Hindlimb muscle (tissue), 1 donor: ENCODE data around the gene NAALADL2. TPM values are rescaled to one million over a fixed set of nuclear protein-coding genes. Genes with fewer than 3 reads are reported as not detected.
A peak's percentile ranks its signal among the peaks of the same experiment; 100 is the strongest.

Experiments
- DNase-seq: peaks from one replicate; pipeline ENCODE4 v3.0.0-alpha.2; 2013
- polyA plus RNA-seq: library from polyadenylated mRNA; unstranded; fragments of 120-200 nt; gene quantifications from one replicate; pipeline ENCODE4 v1.2.1, GENCODE V29; 2013; ENCODE audit not compliant: insufficient read length

Gene NAALADL2
- polyA plus RNA-seq = 5.5 TPM

DNA sequence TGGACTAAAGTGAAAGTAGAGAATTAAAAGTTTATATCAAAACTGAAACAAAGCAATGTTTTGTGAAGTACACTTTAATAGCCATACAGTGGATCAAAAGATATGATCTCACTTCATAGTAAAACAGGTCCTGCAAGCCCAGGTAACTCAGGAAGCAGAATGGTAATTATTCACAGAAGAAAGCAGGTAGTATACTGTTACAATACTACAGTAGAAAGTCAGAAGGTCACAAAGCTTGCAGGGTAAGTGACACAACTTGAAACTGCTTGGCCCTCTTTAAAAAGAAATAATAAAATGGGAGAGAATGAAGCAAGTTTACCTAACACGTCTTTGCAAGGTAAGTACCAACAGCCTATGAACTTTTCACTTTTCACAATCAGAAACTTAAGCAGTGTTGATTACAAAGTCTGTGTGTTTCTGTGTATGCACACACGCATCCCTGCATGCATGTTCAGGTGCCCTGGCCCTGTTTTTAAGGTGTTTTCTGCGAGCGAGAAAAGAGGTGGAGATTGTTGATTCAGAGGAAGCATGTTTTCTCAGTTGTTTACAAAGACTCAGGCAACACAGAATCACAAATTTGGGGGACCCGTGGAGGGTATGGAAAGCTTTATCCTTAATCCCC lies at the start of gene NAALADL2:
Gene NAALADL2 (plus strand): TSS at position 221 of the 622 bp plus-strand sequence.
- no peak for DNase-seq

DNA sequence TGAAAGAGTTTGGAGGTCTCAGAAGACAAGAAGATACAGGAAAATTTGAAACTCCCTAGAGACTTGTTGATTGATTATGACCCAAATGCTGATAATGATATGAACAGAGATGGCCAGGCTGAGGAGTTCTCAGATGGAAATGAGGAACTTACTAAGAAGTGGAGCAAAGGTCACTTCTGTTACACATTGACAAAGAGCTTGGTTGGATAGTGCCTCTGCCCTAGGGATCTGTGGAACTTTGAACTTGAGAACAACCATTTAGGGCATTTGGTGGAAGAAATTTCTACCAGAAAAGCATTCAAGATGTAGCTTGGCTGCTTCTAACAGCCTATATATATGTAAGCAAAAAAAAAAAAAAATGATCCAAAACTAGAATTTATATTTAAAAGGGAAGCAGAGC lies 48.9 kb upstream of the NAALADL2 start:
- no peak for DNase-seq

DNA sequence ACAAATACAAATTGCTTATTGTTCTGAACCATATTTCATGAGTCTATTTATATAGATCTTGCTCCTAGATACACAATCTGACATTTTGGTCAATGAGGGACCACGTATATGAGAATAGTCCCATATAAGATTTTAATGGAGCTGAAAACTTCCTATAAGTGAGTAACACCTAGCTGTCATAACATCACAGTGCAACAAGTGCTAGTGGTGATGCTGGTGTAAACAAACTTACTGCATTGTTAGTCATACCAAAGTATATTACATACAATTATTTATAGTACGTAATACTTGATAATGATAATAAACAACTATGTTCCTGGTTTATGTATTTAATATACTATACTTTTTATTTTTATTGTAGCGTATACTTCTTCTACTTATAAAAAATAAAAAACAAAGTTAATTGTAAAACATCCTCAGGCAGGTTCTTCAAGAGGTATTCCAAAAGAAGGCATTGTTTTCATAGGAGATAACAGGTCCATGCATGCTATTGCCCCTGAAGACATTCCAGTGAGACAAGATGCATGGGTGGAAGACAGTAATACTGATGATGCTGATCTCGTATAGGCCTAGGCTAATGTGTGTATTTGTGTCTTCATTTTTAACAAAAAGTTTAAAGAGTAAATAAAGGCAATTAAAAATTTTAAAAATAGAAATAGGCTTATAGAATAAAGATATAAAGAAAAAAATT lies 46.8 kb upstream of the NAALADL2 start:
- DNase-seq = no peak

DNA sequence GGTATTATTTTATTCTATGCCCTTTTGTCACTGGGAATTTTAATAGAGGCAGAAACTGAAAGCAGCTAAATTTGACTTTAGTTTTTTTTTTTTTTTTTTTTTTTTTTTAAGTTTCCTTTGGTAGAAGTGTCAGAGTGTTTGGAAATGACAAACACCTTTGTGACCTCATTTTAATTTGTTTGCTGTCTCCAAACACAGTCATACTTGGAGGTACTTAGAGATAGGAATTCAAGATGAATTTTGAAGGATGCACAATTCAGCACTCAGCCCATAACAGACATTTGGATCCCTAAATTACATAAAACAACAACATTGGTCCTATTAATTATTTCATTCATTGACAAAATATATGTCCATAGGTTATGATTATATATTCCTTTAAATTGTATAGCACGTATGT lies 43.4 kb upstream of the NAALADL2 start:
- DNase-seq = no peak

DNA sequence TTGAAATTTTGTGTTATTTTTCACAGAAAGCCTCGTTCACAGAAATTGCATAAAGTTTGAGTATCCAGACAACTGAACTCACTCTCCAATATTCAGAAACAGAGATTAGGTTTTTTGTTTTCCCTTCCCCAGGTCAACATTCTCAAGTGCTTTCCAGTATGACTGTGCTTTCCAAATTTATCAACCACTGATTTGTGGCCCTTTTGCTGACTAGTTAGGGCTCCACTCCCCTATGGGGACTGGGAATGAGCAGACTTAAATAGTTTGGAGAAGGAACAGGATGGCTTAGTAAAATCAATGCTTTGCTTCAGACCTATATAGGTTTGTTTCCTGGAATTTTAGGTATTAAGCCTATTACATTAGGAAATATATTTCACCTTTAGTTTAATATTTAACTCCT lies 38.2 kb upstream of the NAALADL2 start:
- no peak for DNase-seq

DNA sequence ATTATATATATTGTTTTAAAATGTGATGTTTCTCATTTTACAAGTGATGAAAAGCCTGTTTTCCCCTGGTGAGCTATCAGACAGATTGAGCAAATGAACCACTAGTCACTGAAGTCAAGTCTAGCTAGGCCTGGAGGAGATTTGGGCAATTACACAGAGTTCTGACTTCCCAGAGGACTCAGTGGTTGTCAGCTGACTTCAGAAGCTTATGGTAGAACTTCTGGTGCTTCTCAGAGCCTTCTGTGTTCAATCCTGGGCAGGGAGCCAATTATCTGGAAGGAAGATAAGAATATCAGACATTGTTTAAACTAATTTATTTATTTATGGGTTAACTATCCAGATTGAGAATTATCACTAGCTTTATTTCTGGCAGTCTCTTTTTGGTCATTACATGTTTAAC lies 37.7 kb upstream of the NAALADL2 start:
- DNase-seq = no peak

DNA sequence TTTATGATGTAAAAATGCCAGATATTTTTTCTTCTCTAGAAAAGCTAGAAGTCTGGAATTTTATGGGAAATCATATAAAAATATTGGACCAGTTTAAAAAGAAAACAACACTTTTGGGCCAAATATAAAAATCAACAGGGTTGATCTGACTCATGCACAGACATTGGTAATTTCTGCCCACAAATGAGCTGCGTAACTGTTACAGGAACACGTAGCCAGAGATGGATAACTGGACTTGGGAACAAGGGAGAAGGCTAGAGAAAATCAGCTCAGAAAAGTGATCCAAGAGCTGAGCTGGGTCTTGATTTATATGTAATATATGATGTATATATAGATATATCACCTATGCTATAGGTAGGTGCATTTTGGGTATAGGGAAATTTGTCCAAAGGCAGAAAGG lies 36.8 kb upstream of the NAALADL2 start:
- no peak for DNase-seq

DNA sequence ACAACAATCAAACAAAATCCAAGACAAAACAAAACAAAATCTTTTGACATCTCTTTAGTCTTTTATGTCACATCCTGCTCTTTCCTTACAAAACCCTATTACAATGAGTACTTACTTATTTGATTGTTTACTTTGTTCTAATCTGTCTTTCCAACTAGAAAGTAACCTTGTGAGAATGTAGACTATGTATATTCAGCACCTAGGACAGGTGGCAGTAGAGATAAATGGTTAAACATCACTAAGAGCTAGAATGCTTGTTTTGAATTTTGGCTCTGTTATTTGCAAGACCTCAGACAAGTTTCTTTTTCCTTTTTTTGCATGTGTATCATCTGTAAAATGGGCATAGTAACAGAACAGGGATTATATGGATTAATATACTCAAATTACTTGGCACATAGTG lies 33.1 kb upstream of the NAALADL2 start:
- DNase-seq = no peak

DNA sequence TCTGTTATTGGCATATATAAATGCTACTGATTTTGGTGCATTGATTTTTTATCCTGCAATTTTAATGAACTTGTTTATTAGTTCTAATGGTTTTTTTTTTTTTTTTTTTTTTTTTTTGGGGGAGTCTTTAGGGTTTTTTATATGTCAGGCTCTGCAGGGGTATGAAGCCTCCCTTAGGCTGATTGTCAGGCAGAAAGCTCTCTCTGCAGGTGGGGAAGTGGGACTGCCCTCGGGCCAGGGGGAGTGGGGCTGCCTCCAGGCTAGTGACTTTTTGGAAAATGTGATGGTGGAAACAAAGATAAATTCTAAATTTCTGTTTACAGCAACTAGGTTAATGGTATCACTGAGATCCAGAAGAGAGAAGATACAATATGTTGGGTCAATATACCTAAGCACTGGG lies 14.4 kb upstream of the NAALADL2 start:
- DNase-seq = no peak

DNA sequence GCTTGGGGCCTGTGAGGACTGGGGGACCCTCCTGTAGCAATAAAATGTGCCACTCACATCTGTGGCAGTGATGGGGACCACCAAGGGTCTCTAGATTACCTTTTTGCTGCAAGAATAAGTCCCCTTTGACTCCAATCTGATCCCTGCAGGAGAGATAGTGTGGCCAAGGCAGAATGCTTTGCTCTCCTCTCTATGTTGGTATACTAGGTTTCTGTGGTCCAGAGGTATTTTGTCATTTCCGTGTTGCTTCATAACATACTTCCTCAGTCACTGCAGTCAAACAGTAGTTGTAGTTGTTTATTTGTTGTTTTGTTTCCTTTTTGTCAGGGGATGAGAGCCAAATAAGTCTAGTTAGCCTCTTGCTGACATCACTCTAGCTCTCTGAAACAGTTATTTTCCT lies 13.1 kb upstream of the NAALADL2 start:
- no peak for DNase-seq

DNA sequence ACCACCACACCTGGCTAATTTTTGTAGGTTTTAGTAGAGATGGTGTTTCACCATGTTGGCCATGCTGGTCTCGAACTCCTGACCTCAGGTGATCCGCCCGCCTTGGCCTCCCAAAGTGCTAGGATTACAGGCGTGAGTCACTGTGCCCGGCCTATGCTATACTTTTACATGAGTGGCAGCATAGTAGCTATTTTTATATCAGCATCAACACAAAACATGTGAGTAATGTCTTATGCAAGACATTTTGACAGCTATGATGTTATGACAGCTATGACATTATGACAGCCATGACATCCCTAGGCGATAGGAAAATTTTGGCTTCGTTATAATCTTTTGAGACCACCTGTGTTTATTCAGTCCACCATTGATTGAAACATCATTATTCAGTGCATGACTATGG lies 4.1 kb upstream of the NAALADL2 start:
- DNase-seq = no peak

DNA sequence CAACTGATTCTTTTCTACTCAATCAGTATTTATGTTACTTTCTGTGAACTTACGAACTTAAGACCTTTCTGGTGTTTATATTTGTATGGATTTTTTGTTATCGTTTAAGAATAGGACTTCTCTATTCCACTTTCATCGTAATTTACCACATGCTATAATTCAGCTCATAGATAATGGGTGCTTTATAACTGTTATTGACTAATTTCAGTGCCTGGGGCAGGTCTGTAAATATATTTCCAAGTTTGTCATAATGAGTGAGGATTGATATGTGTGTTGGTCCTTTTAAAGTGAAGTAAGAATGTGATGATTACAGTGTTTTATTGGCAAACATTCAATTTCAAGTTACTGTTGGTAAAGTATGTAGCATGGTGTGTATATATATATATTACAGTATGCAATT lies 1.8 kb upstream of the NAALADL2 start:
- DNase-seq = no peak

DNA sequence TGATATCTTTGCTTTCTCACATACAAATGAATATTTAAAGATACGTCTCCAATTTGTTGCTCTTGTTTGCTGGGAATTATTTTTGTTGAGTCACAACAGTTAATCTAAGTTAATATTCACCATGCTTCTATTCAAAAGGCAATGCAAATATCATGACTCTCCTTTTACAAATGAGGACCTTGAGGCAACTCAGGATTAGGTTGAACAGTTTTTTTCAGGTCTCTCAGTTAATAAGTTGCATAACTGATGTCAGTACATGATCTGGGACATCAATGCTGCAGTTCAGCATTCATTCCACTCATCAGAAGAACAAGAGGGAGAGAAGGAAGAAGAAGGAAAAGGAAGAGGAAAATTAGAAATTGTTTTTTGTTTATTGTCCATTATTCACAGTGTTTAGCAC lies 781 bp upstream of the NAALADL2 start:
- no peak for DNase-seq

DNA sequence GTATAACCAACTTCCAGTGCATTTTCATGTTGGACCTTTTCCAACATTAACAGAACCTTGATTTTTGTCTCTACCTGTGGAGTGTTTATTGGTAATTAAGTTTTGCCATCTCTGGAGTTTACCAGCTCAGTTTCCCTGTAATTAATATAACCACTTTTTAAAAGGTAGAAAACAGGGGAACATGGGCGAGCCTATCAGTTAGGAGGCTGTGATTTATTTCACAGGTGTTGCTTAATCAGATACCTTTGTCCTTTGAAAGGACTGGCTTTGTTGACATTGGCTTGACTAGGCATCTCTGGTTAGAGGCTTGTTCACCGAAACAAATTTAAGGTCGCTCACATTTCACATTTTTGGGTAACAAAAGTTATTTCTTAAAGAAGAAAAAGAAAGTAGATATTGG lies 622 bp downstream of the NAALADL2 start:
- DNase-seq = no peak

DNA sequence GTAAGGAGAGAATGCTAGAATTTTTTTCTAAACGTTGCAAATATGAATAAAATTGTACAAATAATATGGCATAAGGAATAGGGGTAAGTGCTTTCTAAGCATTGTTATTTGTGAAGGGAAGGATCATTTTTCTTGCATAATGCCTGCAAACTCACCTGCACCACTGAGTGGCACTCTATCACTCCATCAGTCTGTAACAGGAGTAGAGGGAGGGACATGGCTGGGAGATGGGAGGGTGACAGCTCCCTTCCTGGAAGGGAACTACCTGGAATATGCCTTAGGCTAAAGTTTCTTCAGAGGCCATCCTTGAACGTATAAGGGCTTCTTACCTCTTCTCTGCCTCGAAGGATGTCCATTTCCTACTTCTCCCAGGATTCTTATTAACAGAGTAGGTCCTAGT lies 3.0 kb downstream of the NAALADL2 start:
- DNase-seq = no peak

DNA sequence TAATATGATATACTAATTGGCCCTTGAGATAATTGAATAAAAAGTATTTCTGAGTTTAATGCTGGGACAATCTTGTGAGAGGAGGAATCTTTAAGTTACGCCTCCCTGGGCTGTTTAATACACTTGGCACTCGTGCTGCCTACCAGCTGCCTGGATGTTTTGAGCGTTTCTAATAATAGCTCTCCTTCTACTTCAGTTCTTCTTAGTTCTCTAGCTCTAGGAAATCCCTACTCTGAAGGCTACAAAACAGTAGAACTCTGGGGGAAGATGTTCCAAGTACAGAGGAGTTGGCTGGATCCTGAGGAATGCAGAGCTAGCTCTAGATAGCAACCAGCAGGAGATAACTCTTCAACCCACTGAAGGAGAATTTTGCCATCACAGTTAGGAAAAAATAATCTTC lies 3.5 kb downstream of the NAALADL2 start:
- DNase-seq = no peak

DNA sequence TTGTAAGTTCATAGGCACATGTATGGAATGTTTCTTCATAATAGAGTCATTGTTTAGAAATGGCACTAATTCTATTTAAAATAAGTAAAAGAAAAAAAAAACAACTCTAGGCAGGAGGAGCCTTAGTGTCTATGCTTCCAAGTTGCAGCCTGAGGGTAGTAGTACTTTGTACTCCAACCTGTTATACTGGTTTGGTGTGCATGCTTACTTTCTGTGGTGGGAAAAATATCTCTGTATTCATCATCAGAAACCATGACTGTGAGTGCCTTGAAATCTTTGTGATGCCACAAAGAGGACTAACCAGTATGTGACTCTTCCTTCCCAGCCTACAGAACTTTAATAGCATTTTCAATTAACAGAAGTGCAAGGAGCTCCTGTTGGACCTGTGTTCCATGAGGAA lies 4.4 kb downstream of the NAALADL2 start:
- no peak for DNase-seq

DNA sequence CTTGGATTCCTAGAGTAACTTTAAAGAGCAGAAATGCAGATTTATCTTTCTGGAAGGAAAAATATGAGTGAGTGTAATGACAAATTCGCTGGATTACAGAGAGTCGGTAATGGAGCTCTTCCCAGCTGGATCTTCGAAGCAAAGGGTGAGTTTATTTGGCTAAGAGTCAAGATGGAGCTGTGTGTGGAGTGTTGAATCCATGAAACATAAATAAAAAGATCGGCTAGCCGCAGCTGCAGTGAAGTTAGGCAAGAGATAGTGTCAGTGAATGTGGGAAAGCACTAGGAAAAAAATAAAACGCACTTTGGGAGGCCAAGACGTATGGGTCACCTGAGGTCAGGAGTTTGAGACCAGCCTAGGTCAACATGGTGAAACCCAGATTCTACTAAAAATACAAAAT lies 10.3 kb downstream of the NAALADL2 start:
- peak; percentile 46 for DNase-seq

DNA sequence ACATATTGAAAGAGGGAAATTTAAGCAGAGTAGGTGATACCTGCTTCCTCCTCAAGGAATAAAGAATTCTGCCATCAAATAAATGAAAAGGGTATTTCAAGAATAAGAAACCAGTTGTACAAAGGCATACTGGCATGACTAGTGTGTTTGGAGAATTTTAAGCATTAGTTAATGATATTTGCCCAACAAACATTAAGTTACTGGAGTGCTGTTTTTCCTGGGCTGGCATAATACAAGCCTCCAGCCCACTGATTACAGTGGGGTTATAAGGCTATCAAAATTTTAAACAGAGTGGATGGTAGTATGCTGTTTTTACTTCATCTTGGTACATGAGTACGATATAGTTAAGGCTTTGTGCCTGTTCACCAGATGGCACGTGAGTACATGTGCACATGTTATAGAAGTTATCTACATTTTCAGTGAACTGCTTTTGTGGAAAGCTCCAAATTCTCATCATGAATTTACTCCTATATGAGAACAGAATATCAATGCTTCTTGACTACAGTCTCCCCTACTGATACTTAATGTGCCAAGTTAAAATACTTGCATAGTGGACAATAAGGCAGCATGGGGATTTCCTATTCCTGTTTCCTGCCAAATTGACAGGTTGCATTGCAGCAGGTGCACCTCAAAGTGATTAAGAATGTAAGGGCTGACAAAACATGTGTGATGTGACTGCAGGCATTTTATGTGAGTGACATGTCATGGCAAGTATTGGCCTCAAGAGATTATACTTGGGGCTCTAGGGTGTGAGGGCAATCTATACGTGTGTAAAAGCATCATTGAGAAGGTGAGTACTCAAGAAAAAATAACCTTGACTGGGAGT lies 14.9 kb downstream of the NAALADL2 start:
- DNase-seq = no peak

DNA sequence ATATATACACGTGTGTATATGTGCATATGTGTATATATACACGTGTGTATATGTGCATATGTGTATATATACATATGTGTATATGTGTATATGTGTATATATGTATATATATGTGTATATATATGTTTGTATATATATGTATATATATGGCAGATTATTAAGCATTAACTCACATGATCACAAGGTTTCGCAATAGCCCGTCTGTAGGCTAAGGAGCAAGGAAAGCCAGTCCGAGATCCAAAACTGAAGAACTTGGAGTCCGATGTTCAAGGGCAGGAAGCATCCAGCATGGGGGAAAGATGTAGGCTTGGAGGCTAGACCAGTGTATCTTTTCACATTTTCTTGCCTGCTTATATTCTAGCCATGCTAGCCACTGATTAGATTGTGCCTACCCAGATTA lies 23.7 kb downstream of the NAALADL2 start:
- DNase-seq = no peak

DNA sequence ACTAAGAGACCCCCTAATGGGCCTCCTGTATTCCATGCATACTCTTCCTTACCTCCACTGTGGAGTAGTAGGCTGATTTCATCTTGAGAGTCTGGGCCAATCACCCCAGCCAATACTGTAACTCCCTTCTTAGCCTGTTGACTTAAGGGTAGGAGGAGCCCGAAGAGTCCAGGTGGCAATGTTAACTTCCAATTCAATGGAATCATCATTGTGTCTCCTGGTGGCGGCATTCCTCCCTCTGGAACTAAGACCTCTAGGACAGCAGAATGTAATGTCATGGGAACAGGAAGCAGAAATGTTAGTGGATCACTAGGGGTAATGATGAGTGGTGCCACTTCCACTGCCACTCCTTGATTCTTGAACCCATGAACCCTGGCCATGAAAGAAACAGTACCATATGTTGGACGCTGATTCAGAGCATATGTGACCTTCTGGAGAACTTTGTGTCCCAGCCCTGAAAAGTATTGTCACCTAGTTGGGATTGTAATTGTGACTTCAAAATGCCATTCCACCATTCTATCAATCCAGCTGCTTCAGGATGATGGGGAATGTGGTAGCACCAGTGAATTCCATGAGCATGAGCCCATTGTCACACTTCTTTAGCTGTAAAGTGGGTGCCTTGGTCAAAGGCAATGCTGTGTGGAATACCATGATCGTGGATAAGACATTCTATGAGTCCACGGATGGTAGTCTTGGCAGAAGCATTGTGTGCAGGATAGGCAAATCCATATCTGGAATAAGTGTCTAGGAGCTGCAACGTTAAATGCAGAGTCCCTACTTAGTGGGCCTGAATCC lies 24.9 kb downstream of the NAALADL2 start:
- DNase-seq = no peak

DNA sequence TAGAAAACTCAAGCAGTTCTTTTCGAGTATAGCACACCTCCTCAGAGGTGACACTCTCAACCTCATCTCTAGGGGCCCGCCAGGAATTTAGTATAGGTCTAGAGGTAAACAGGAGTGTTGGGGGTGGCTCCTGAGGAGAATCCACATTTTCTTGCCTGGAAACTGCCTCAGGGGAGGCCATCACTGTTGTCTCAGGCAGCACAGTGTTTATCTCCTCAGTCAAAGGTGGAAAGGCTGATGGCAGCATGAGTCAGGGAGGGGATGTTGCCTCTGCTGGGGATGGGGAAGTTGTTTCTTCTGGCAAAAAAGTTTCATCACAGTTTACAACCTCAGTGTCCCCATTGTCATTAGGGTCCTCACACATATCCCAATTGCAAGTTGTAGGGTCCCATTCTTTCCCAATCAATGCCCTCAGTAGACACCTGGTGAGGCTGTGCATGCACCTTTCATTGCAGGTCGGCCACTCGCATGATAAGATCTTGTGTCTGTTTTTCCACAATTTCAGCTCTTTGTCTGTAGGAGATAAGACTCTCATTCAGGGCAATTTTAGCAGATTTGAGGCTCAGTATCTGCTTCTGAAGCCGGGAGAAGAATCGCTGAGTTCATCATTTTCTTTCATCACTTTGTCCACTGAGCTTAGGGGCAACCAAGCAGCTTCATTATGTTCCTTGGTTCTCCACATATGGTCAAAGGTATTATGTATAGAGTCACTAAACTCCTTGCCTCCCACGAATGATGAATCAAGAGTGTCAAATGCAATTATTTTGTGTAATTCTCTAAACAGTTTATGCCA lies 25.8 kb downstream of the NAALADL2 start:
- DNase-seq = no peak
